IMR-90 (cell line): ENCODE data around the gene ADAP1. TPM values are rescaled to one million over a fixed set of nuclear protein-coding genes. Genes with fewer than 3 reads are reported as not detected.

Source experiments
- ATAC-seq: fragments of 200-7000 bp; cut with Tn5 transposase; 2 replicates; pipeline ENCODE4 v1.9.1; 2020; ENCODE audit warnings: low read depth, mild to moderate bottlenecking, moderate library complexity
- BruUV-seq: library from RNA; stranded (reverse); fragments of 400-500 nt; replicated peaks from 2 replicates; lab custom pipeline; 2021; lab: Mats Ljungman, UMichigan
- CTCF ChIA-PET: fragments of 300-600 bp; formaldehyde crosslinking; extraction: SDS; loops from one replicate; lab custom pipeline; 2021; ENCODE audit warnings: antibody characterized with exemption; lab: Yijun Ruan, JAX
- POLR2A ChIA-PET: fragments of 300-600 bp; sonication (Branson Sonifier 250); formaldehyde crosslinking; loops from one replicate; lab custom pipeline; 2022; ENCODE audit warnings: antibody characterized with exemption; ENCODE audit not compliant: unreplicated experiment; lab: Charles Lee
- DNase-seq: peaks from one replicate; pipeline ENCODE4 v3.0.0; 2013
- H2AFZ ChIP-seq: replicated peaks from 2 replicates; pipeline ENCODE3; 2013; ENCODE audit warnings: low read length, mild to moderate bottlenecking; ENCODE audit not compliant: poor library complexity
- H2AK5ac ChIP-seq: 2 replicates; pipeline ENCODE4 v1.6.1; 2013; ENCODE audit warnings: low read depth, low read length, inconsistent platforms
- H2AK9ac ChIP-seq: replicated peaks from 2 replicates; pipeline ENCODE3; 2013; ENCODE audit warnings: mild to moderate bottlenecking, low read depth, low read length, moderate library complexity; ENCODE audit not compliant: poor library complexity
- H2BK120ac ChIP-seq: 2 replicates; pipeline ENCODE4 v1.6.1; 2013; ENCODE audit warnings: low read depth, low read length, inconsistent platforms
- H2BK15ac ChIP-seq: 3 replicates; pipeline ENCODE4 v1.6.1; 2013; ENCODE audit warnings: low read depth, low read length, inconsistent platforms
- H2BK20ac ChIP-seq: 2 replicates; pipeline ENCODE4 v1.6.1; 2013; ENCODE audit warnings: low read depth, mild to moderate bottlenecking, inconsistent platforms, low read length, moderate library complexity
- H2BK5ac ChIP-seq: 2 replicates; pipeline ENCODE4 v1.6.1; 2013; ENCODE audit warnings: mild to moderate bottlenecking, low read depth, low read length, inconsistent platforms; ENCODE audit not compliant: poor library complexity, severe bottlenecking
- H3K14ac ChIP-seq: replicated peaks from 2 replicates; pipeline ENCODE4 v1.6.1; 2013; ENCODE audit warnings: low read depth, low read length, inconsistent platforms
- H3K18ac ChIP-seq: 2 replicates; pipeline ENCODE4 v1.6.1; 2013; ENCODE audit warnings: low read depth, low read length, control low read depth
- H3K23ac ChIP-seq: 2 replicates; pipeline ENCODE4 v1.6.1; 2013; ENCODE audit warnings: low read depth, low read length, inconsistent platforms
- H3K27ac ChIP-seq: 2 replicates; pipeline ENCODE4 v1.5.1; 2013; ENCODE audit warnings: mild to moderate bottlenecking, control low read depth, low read length; ENCODE audit not compliant: insufficient read depth
- H3K27me3 ChIP-seq: 2 replicates; pipeline ENCODE4 v1.6.1; 2013; ENCODE audit warnings: low read length; ENCODE audit not compliant: control insufficient read depth, insufficient read depth
- H3K36me3 ChIP-seq: 2 replicates; pipeline ENCODE4 v1.6.1; 2013; ENCODE audit warnings: low read length, mixed read lengths; ENCODE audit not compliant: control insufficient read depth, insufficient read depth
- H3K4ac ChIP-seq: 2 replicates; pipeline ENCODE4 v1.6.1; 2013; ENCODE audit warnings: low read depth, low read length, inconsistent platforms
- H3K4me1 ChIP-seq: 2 replicates; pipeline ENCODE4 v1.6.1; 2013; ENCODE audit warnings: low read length, mixed read lengths; ENCODE audit not compliant: control insufficient read depth, insufficient read depth
- H3K4me2 ChIP-seq: 2 replicates; pipeline ENCODE4 v1.6.1; 2013; ENCODE audit warnings: low read depth, mild to moderate bottlenecking, control low read depth, low read length, moderate library complexity
- H3K4me3 ChIP-seq: 2 replicates; pipeline ENCODE4 v1.5.1; 2013; ENCODE audit warnings: low read depth, mild to moderate bottlenecking, control low read depth, low read length, moderate library complexity; ENCODE audit not compliant: insufficient read depth
- H3K56ac ChIP-seq: 2 replicates; pipeline ENCODE4 v1.6.1; 2013; ENCODE audit warnings: low read length, inconsistent platforms; ENCODE audit not compliant: insufficient read depth; ENCODE audit errors: extremely low read depth
- H3K79me1 ChIP-seq, 2 experiments: 2 replicates each; pipeline ENCODE4 v1.6.1; 2013; ENCODE audit warnings: low read length in 2 of 2, inconsistent platforms in 1 of 2, low read depth in 1 of 2
- H3K9ac ChIP-seq: 2 replicates; pipeline ENCODE4 v1.6.1; 2013; ENCODE audit warnings: low read depth, low read length, control low read depth
- H3K9me1 ChIP-seq: 2 replicates; pipeline ENCODE4 v1.6.1; 2013; ENCODE audit warnings: low read length, inconsistent platforms; ENCODE audit not compliant: insufficient read depth
- H3K9me3 ChIP-seq: 2 replicates; pipeline ENCODE4 v1.6.1; 2013; ENCODE audit warnings: low read length; ENCODE audit not compliant: control insufficient read depth, insufficient read depth
- H4K20me1 ChIP-seq: 2 replicates; pipeline ENCODE4 v1.6.1; 2013; ENCODE audit warnings: low read length, inconsistent platforms; ENCODE audit not compliant: insufficient read depth
- H4K5ac ChIP-seq: 2 replicates; pipeline ENCODE4 v1.6.1; 2013; ENCODE audit warnings: mild to moderate bottlenecking, low read depth, low read length, control low read depth
- H4K8ac ChIP-seq, 2 experiments: 2 replicates each; pipeline ENCODE4 v1.6.1; 2013; ENCODE audit warnings: low read depth in 2 of 2, low read length in 2 of 2, control low read depth in 1 of 2, inconsistent platforms in 1 of 2
- H4K91ac ChIP-seq: 2 replicates; pipeline ENCODE4 v1.6.1; 2013; ENCODE audit warnings: low read depth, low read length, inconsistent platforms; ENCODE audit not compliant: insufficient read depth
- BHLHE40 ChIP-seq: fragments of 150-350 bp; IDR thresholded peaks from 2 replicates; pipeline ENCODE4 v1.6.1; 2016; ENCODE audit warnings: mild to moderate bottlenecking, low read depth, low read length
- CHD1 ChIP-seq: IDR thresholded peaks from 2 replicates; pipeline ENCODE4 v1.6.1; 2012; ENCODE audit warnings: low read depth, low read length, improper control_type of control experiment
- MXI1 ChIP-seq: IDR thresholded peaks from 2 replicates; pipeline ENCODE4 v1.6.1; 2012; ENCODE audit warnings: low read depth, mild to moderate bottlenecking, low read length, moderate library complexity, borderline replicate concordance
- NFE2L2 ChIP-seq: fragments of 150-350 bp; IDR thresholded peaks from 2 replicates; pipeline ENCODE4 v1.6.1; 2016; ENCODE audit warnings: low read depth, mild to moderate bottlenecking, low read length
- POLR2A ChIP-seq: IDR thresholded peaks from 2 replicates; pipeline ENCODE4 v1.6.1; 2012; ENCODE audit warnings: mild to moderate bottlenecking, low read depth, low read length
- RAD21 ChIP-seq: IDR thresholded peaks from 2 replicates; pipeline ENCODE4 v1.6.1; 2012; ENCODE audit warnings: low read length, improper control_type of control experiment
- RCOR1 ChIP-seq: IDR thresholded peaks from 2 replicates; pipeline ENCODE4 v1.6.1; 2012; ENCODE audit warnings: mild to moderate bottlenecking, low read length, improper control_type of control experiment; ENCODE audit not compliant: insufficient replicate concordance
- RFX5 ChIP-seq: IDR thresholded peaks from 2 replicates; pipeline ENCODE4 v1.8.0; 2012; ENCODE audit warnings: low read depth, mild to moderate bottlenecking, low read length, moderate library complexity
- SMC3 ChIP-seq: fragments of 150-350 bp; IDR thresholded peaks from 2 replicates; pipeline ENCODE4 v1.6.1; 2016; ENCODE audit warnings: low read depth, mild to moderate bottlenecking, antibody characterized with exemption, low read length, moderate library complexity
- WGBS, 2 experiments: methylation state at CpG; one replicate each; pipeline versions ENCODE4 v1.1.5 to v1.1.7; 2013; ENCODE audit warnings: missing lambda C conversion rate in 2 of 2; ENCODE audit not compliant: insufficient read length in 1 of 2; ENCODE audit errors: extremely low coverage in 2 of 2; 5-methylcytosine and 5-hydroxymethylcytosine counted together
- dilution Hi-C: fragments of 300-500 bp; cut with HindIII; formaldehyde crosslinking; loops from one replicate; pipeline ENCODE4 v1.14.3; 2018; ENCODE audit warnings: low sequenced_read_pairs; ENCODE audit not compliant: unreplicated experiment
- in situ Hi-C: fragments of 300-500 bp; cut with MboI; formaldehyde crosslinking; loops from 3 replicates; pipeline ENCODE4 v1.14.3; 2019; ENCODE audit warnings: low sequenced_read_pairs, inconsistent platforms, mixed read lengths
- intact Hi-C: fragments of 100-400 bp; cut with micrococcal nuclease; formaldehyde crosslinking; loops from 2 replicates; pipeline ENCODE4 v1.10.0; 2022
- polyA plus RNA-seq, 3 experiments: library from polyadenylated mRNA; depleted of rRNA; stranded (reverse); fragments of >200 nt; gene quantifications; 2 replicates each; pipeline ENCODE4 v1.2.3, GENCODE V29; 2012; ENCODE audit warnings: low replicate concordance in 1 of 3
- total RNA-seq: library from RNA; depleted of rRNA; stranded (reverse); fragments of >200 nt; gene quantifications from 2 replicates; pipeline ENCODE4 v1.2.3, GENCODE V29; 2012
- TF ChIP-seq, protein P1 (sequence below): fragments of 150-350 bp; IDR thresholded peaks from 2 replicates; pipeline ENCODE4 v1.6.1; 2016; ENCODE audit warnings: low read depth, mild to moderate bottlenecking, low read length, moderate library complexity, borderline replicate concordance
- TF ChIP-seq, protein P2 (sequence below): fragments of 150-350 bp; IDR thresholded peaks from 2 replicates; pipeline ENCODE4 v1.6.1; 2017; ENCODE audit warnings: mild to moderate bottlenecking, antibody characterized with exemption, low read length, low read depth
- TF ChIP-seq, protein P3 (sequence below): conservative IDR thresholded peaks from 2 replicates; pipeline ENCODE4 v1.5.1; 2012; ENCODE audit warnings: mild to moderate bottlenecking, low read depth, low read length, improper control_type of control experiment

ADAP1 gene
- total and polyA plus RNA-seq, 2 of the 4 experiments (the other 2 are of a cell fraction), result 1.4 to 2.0 TPM

DNA sequence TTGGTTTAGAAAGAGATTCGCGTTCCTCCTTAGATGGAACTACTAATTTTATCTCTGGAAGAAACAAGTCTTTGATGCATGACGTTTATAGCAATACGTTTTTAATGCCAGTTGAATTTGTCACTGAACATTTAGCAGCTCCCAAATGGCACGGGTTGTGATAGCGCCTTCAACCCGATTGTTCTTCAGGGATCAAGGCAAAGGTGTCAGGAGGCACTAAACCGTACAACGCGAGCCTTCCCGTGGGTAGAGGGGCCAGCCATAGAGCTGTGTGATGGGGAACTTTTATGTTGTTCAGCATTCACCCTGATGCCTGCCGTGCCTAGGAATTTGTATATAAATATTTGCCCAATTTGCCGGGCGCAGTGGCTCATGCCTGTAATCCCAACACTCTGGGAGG is 74.8 kb downstream of the ADAP1 start:
- ATAC-seq (no peak), DNase-seq (no peak)
- Histone ChIP-seq H3K18ac (no peak overlapping the region), H2AFZ (no peak overlapping the region), H3K4me2 (no peak overlapping the region), H3K27me3 (no peaks in the 10 kb centered on the region), H3K4me3 (no peak overlapping the region), H2AK9ac (no peak overlapping the region), H4K8ac (no peak overlapping the region), H2BK15ac (no peak overlapping the region), H4K20me1 (peaks cover 50% of the 10 kb centered on the region), H3K27ac (no peak overlapping the region), H2AK5ac (no peak overlapping the region), H3K23ac (no peak overlapping the region), H3K9ac (no peak overlapping the region), H3K36me3 (peaks cover 8% of the 10 kb centered on the region), H3K4me1 (peaks cover 4% of the 10 kb centered on the region), H3K9me3 (no peaks in the 10 kb centered on the region), H3K14ac (no peak overlapping the region), H3K9me1 (peaks cover 9% of the 10 kb centered on the region), H4K5ac (no peak overlapping the region), H2BK120ac (no peak overlapping the region), H4K91ac (no peak overlapping the region), H3K56ac (no peak overlapping the region), H3K79me1 (peaks cover 4 to 69% of the 10 kb centered on the region in 2 experiments), H3K4ac (no peak overlapping the region), H2BK5ac (no peak overlapping the region), H2BK20ac (no peak overlapping the region)
- dilution Hi-C loops, result no loop called here
- no TSS peak for BruUV-seq
- no peak for TF ChIP-seq RAD21
- no peak for TF ChIP-seq MXI1
- TF ChIP-seq, protein P1, sequence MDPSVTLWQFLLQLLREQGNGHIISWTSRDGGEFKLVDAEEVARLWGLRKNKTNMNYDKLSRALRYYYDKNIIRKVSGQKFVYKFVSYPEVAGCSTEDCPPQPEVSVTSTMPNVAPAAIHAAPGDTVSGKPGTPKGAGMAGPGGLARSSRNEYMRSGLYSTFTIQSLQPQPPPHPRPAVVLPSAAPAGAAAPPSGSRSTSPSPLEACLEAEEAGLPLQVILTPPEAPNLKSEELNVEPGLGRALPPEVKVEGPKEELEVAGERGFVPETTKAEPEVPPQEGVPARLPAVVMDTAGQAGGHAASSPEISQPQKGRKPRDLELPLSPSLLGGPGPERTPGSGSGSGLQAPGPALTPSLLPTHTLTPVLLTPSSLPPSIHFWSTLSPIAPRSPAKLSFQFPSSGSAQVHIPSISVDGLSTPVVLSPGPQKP, result no peak
- TF ChIP-seq BHLHE40, result no peak
- no peak for TF ChIP-seq POLR2A
- TF ChIP-seq, protein P2, sequence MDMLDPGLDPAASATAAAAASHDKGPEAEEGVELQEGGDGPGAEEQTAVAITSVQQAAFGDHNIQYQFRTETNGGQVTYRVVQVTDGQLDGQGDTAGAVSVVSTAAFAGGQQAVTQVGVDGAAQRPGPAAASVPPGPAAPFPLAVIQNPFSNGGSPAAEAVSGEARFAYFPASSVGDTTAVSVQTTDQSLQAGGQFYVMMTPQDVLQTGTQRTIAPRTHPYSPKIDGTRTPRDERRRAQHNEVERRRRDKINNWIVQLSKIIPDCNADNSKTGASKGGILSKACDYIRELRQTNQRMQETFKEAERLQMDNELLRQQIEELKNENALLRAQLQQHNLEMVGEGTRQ, result no peak
- TF ChIP-seq CHD1, result no peak
- TF ChIP-seq, protein P3, sequence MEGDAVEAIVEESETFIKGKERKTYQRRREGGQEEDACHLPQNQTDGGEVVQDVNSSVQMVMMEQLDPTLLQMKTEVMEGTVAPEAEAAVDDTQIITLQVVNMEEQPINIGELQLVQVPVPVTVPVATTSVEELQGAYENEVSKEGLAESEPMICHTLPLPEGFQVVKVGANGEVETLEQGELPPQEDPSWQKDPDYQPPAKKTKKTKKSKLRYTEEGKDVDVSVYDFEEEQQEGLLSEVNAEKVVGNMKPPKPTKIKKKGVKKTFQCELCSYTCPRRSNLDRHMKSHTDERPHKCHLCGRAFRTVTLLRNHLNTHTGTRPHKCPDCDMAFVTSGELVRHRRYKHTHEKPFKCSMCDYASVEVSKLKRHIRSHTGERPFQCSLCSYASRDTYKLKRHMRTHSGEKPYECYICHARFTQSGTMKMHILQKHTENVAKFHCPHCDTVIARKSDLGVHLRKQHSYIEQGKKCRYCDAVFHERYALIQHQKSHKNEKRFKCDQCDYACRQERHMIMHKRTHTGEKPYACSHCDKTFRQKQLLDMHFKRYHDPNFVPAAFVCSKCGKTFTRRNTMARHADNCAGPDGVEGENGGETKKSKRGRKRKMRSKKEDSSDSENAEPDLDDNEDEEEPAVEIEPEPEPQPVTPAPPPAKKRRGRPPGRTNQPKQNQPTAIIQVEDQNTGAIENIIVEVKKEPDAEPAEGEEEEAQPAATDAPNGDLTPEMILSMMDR, result no peak
- no peak for TF ChIP-seq SMC3
- no peak for TF ChIP-seq RFX5
- TF ChIP-seq RCOR1, result no peak
- TF ChIP-seq NFE2L2, result no peak
- intact Hi-C loops, result loop anchor here (10.0 kb wide), 1 partner anchor 365 kb away; the partner anchor contains the start of gene PDGFA
- in situ Hi-C loops, result loop anchor here (10.0 kb wide), 1 partner anchor 345 kb away; no protein-coding TSS in a partner anchor
- ChIA-PET POLR2A (no interaction called here), CTCF (no interaction called here)
- WGBS, 2 experiments, result 80% methylated on average over 4 of the region's 14 CpGs; no CpG with 5 or more reads in 1 of the 2 experiments
